Brain microvascular endothelial cell (primary cell): ENCODE data around the gene OGFOD1.
A peak's percentile ranks its signal among the peaks of the same experiment; 100 is the strongest.

Experiments used
- DNase-seq: peaks from one replicate; pipeline ENCODE4 v3.0.0-alpha.2; 2020
- H3K27ac ChIP-seq: fragments of 250-450 bp; sonication (Bioruptor Pico); 2 replicates; pipeline ENCODE4 v1.5.1; 2020; ENCODE audit warnings: mild to moderate bottlenecking, moderate library complexity
- H3K27me3 ChIP-seq: fragments of 250-450 bp; sonication (Bioruptor Pico); replicated peaks from 2 replicates; pipeline ENCODE4 v1.5.1; 2020; ENCODE audit warnings: mild to moderate bottlenecking
- H3K36me3 ChIP-seq: fragments of 250-450 bp; sonication (Bioruptor Pico); replicated peaks from 2 replicates; pipeline ENCODE4 v1.5.1; 2020; ENCODE audit warnings: mild to moderate bottlenecking
- H3K4me3 ChIP-seq: 2 replicates; pipeline ENCODE4 v1.5.1; 2011; ENCODE audit warnings: low read depth, mild to moderate bottlenecking, control low read depth, low read length, moderate library complexity
- in situ Hi-C: cut with HindIII; loops from 2 replicates; pipeline ENCODE4 v1.10.0; 2017; ENCODE audit warnings: low sequenced_read_pairs, low pct_ligation_motif_present
- TF ChIP-seq, protein P1 (sequence below): IDR thresholded peaks from 2 replicates; pipeline ENCODE4 v1.5.1; 2011; ENCODE audit warnings: low read depth, mild to moderate bottlenecking, moderate library complexity, low read length, control low read depth, inconsistent platforms; ENCODE audit errors: missing control alignments

The OGFOD1 gene

DNA sequence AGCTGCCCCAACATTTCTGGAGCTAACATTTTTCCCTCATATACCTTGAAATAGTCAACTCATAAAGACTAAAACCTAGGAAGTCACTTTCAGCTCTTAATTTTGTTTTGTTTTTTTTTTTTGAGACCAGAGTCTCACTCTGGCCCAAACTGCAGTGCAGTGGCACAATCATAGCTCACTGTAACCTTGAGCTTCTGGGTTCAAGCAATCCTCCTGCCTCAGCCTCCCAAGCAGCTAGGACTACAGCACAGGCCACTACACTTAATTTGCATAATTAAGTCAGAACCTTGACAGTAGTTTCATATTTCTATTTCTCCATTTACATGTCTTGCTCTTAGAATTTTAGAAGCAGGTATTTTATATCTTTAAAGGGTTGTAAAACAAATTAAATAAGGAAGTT, 30.7 kb upstream of the OGFOD1 start:
- no peak overlapping the region for H3K27ac ChIP-seq
- DNase-seq = no peak
- H3K27me3 ChIP-seq = no peaks in the 10 kb centered on the region
- H3K4me3 ChIP-seq = no peak overlapping the region
- in situ Hi-C loops = no loop called here
- no peaks in the 10 kb centered on the region for H3K36me3 ChIP-seq
- TF ChIP-seq, protein P1, sequence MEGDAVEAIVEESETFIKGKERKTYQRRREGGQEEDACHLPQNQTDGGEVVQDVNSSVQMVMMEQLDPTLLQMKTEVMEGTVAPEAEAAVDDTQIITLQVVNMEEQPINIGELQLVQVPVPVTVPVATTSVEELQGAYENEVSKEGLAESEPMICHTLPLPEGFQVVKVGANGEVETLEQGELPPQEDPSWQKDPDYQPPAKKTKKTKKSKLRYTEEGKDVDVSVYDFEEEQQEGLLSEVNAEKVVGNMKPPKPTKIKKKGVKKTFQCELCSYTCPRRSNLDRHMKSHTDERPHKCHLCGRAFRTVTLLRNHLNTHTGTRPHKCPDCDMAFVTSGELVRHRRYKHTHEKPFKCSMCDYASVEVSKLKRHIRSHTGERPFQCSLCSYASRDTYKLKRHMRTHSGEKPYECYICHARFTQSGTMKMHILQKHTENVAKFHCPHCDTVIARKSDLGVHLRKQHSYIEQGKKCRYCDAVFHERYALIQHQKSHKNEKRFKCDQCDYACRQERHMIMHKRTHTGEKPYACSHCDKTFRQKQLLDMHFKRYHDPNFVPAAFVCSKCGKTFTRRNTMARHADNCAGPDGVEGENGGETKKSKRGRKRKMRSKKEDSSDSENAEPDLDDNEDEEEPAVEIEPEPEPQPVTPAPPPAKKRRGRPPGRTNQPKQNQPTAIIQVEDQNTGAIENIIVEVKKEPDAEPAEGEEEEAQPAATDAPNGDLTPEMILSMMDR = no peak

DNA sequence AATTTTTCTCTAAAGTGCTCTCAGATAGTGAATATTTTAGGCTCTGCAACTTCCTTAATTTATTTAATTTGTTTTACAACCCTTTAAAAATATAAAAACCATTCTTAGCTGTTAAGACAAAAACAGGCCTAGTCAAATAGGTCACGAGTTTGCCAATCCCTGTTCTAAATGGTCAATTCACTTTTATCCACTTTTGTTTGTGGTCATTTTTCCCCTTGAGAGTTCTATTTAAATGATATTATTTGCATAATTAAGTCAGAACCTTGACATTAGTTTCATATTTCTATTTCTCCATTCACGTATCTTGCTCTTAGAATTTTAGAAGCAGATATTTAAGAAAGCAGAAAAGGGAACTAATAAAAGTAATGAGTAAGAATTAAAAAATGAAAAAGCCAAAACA, 30.0 kb upstream of the OGFOD1 start:
- Histone ChIP-seq H3K36me3 (no peaks in the 10 kb centered on the region), H3K4me3 (no peak overlapping the region), H3K27ac (no peak overlapping the region), H3K27me3 (no peaks in the 10 kb centered on the region)
- no peak for DNase-seq
- TF ChIP-seq, protein P1 = no peak
- in situ Hi-C loops = no loop called here

- no peaks in the 10 kb centered on the region for H3K36me3 ChIP-seq
- DNase-seq = no peak
- TF ChIP-seq, protein P1 = no peak
- no peak overlapping the region for H3K27ac ChIP-seq
- in situ Hi-C loops = no loop called here
- no peaks in the 10 kb centered on the region for H3K27me3 ChIP-seq
- no peak overlapping the region for H3K4me3 ChIP-seq
Measured at GRCh38 chr16:56421976-56422669, 29.2 kb upstream of the OGFOD1 start.

- DNase-seq = no peak
- in situ Hi-C loops = no loop called here
- no peak overlapping the region for H3K4me3 ChIP-seq
- TF ChIP-seq, protein P1 = no peak
- no peaks in the 10 kb centered on the region for H3K27me3 ChIP-seq
- H3K27ac ChIP-seq = no peak overlapping the region
- no peaks in the 10 kb centered on the region for H3K36me3 ChIP-seq
Measured at GRCh38 chr16:56422896-56423441, 28.4 kb upstream of the OGFOD1 start.

DNA sequence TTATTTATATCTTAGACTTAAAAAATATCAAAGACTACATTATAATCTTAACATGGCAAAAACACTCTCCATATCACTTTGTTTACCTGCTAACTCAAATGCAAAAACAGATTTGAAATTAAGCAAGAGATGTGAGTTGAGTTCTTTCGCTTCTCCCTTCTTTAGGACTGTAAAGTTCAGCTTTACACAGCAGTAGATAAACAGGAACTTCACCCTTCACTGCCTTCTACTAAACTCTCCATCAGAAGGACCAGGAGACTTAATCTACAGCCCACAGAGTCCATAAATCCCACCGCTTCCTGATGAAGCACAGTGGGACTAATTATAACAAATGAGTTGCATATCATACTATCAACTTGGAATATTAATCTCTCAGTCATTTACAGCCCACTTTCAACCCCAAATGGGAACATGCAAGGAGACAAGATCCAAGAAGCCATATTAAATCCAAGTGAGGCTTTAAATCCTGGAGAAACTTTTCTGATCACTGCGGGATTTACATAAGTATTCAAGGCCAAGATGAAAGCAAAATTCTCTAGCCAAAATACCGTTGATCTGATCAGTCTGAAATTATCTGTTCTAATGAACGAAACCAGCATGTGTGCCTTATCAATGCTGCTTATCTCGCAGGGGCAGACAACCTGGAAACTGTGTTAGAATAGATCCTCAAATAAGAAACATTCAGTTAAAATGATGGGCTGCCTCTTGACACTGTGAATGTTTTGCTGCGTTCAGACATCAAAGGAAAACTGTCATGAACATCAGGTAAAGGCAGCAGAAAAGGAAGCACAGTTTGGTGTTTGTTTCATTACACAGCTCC, 27.6 kb upstream of the OGFOD1 start:
- in situ Hi-C loops = no loop called here
- Histone ChIP-seq H3K27me3 (no peaks in the 10 kb centered on the region), H3K4me3 (peak overlapping the region; percentile 75), H3K27ac (no peak overlapping the region), H3K36me3 (no peaks in the 10 kb centered on the region)
- TF ChIP-seq, protein P1 = no peak
- no peak for DNase-seq
